Fibroblast of lung (primary cell): ENCODE data around the gene MAT1A.
"Not testable (repeated sequence)": the region's sequence is repeated elsewhere in the genome, so short reads cannot be mapped to it uniquely, and the experiment has no call there.

Source experiments
- EZH2 ChIP-seq: IDR thresholded peaks from 2 replicates; pipeline ENCODE4 v1.5.1; 2012; ENCODE audit warnings: low read length, control low read depth, mild to moderate bottlenecking; ENCODE audit errors: missing control alignments
- TF ChIP-seq, protein P1 (sequence below), 2 donors: IDR thresholded peaks in 1 of 2; conservative IDR thresholded peaks in 1 of 2; 1 replicate in 1 of 2; 2 replicates in 1 of 2; pipeline ENCODE4 v1.5.1; 2011 to 2012; ENCODE audit warnings: low read length in 2 of 2, control low read depth in 1 of 2, inconsistent platforms in 1 of 2, low read depth in 1 of 2, mild to moderate bottlenecking in 1 of 2

GRCh38 chr10:80254726-80255125 lies 34.7 kb downstream of the MAT1A start:
- TF ChIP-seq, protein P1, sequence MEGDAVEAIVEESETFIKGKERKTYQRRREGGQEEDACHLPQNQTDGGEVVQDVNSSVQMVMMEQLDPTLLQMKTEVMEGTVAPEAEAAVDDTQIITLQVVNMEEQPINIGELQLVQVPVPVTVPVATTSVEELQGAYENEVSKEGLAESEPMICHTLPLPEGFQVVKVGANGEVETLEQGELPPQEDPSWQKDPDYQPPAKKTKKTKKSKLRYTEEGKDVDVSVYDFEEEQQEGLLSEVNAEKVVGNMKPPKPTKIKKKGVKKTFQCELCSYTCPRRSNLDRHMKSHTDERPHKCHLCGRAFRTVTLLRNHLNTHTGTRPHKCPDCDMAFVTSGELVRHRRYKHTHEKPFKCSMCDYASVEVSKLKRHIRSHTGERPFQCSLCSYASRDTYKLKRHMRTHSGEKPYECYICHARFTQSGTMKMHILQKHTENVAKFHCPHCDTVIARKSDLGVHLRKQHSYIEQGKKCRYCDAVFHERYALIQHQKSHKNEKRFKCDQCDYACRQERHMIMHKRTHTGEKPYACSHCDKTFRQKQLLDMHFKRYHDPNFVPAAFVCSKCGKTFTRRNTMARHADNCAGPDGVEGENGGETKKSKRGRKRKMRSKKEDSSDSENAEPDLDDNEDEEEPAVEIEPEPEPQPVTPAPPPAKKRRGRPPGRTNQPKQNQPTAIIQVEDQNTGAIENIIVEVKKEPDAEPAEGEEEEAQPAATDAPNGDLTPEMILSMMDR (conservative IDR thresholded peaks at IDR 0.05 in 1 of 2, IDR thresholded peaks at IDR 0.05 in 1 of 2; ENCODE audit: low read depth in 1 of 2, low read length in 2 of 2): not testable (repeated sequence)
- TF ChIP-seq EZH2: not testable (repeated sequence)
